Nucleus accumbens (tissue), 56 donors: ENCODE data around the gene PMS1.
"Not testable (repeated sequence)": the region's sequence is repeated elsewhere in the genome, so short reads cannot be mapped to it uniquely, and the experiment has no call there.

Experiments used
- DNase-seq, 56 donors: peaks; one replicate each; lab custom pipeline; 2025; lab: John Stamatoyannopoulos, UW

Gene PMS1

DNA sequence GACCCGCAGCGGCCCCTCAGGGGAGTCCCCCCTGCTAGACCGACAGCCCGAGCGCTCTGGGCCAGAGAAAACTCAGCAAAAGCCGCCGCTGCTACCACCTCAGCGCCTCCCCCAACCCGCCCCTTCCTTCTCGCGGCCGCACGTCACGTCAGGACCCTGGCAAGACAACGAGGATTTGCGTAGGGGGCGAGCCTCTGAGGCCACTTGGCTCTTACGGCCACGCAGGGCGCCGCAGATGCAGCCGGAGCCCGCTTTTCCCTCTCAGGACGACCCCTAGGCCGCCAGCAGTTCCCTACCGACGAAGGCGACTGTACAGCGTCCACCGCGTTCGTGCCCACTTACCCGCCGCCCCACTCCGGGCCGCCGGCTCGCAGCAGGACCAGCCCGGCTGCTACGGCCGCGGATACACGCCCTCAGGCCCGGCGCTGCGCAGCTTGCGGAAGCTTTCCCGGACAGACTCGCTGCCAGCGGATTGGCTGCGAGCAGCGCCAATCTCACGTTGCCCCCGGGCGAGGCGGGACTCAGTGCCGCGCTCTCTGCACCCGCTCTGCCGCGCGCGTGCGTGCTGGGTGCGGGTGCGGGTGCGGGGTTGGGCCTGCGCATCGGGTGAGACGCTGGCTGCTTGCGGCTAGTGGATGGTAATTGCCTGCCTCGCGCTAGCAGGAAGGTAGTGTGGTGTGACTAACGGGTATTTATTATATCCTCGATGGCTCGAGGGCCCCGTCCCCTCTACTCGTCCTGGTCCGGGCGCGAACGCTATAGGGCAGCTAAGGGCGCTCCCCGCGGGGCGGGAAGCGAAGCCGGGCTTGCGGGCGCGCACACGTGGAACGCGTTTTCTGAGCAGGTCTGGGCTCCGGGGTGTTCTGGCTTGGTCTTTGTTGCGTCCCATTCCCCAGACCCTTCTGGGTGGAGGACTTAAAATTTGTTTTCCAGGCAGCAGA lies at the start of gene PMS1, which contains the start of gene ORMDL1:
Gene PMS1, plus strand, starts transcription at position 524 of the 941 bp plus-strand sequence. CDS start 7,360 bp downstream, outside the sequence.
Gene ORMDL1, minus strand, starts transcription at position 413 of the 941 bp plus-strand sequence. CDS start 1,744 bp downstream, outside the sequence.
- DNase-seq: peak; percentile 68 to 99 (median 94)

GRCh38 chr2:189751080-189751658 lies 33.1 kb upstream of the PMS1 start:
- DNase-seq: peak in 1 of 56 donors; percentile 1

GRCh38 chr2:189756311-189756952 lies 27.8 kb upstream of the PMS1 start:
- DNase-seq: no peak

- not testable (repeated sequence) for DNase-seq
These were observed 24.1 kb upstream of the PMS1 start for GRCh38 chr2:189760154-189760553.

DNA sequence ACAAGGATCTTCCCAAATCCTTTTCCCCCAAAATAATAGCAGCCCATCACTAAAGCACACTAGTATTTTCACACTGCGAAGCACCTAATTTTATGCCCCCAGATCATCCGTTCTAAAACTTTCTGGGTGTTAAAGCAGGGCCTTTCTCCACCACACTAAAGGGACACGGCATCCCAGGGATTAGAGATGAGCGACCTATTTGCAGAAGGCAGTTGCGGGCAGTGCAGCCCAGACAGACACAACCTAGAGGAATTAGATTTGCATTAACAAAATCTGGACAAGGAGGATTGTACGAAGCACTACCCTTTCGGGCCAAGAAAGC lies 22.1 kb upstream of the PMS1 start:
- DNase-seq: peak in 1 of 56 donors; percentile 52

DNA sequence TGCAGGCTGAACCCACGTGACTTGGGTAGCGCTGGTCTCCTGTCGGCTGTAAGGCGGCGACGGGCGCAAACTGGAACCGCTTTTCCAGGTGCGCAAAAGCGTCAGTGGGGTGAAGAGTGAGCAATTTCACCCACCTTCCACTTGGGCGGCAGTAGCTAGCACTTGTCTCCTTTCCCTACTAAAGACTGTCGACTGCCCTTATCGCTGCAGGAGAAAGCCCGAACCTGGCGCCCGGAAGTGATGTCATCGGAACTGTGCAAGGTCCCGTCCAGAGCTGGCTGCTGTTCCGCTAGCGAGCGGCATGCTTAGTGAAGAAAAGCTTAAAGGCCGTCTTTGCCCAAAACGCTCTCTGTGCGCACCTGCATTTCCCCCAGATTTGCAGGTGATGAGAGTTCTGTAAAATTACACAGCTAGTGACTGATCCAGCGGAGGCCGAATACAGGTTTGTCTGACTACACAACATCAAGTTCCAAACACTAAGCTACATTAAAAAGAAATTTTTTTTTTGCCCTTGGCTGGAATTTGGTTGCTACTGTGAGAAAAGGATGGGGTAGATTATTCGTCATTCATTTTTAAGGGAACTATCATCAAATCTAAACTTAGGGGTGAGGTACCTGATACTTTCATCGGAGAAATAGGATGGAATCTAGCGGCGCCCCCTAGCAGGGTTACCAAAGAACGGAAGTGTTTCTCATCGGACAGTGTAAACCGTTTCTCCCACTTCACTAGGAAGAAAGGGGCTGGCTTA lies 21.5 kb upstream of the PMS1 start, which contains the start of gene OSGEPL1:
Gene OSGEPL1, minus strand, starts transcription at position 242 of the 748 bp plus-strand sequence. CDS start 1,152 bp downstream, outside the sequence.
- DNase-seq: peak; percentile 65 to 97 (median 88)

DNA sequence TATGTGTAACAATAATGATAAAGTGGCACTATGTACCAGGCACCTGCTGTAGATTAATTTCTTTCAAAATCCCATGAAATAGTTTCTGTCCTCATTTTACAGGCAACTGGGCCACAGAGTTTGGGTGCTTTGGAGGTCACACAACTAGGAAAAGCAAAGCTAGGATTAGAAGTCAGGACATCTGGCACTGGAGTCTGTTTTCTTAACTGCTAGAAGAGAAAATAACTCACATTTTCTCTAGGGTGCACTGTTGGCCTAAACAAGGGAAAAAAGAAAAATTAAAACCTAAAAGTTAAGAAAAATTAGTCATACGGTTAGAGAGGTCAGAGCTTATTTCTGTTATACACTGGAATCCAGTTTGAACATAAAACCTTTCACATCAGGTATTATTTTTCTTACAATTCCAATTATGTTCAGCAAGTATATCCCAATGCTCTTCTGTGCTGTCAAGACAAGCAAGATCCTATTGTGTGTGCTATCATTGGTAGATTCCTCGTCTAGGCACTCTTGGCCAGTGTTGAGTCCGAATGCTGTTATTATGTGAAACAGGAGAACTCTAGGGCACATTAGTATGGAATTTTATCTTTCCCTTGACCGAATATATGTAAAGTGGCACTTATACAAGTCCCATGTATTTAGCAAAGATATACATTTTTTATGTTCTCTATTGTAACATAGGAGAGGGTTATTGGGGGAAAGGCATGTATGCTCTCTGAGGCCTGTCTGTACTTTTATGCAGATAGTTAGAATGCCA lies 20.2 kb upstream of the PMS1 start:
- no peak for DNase-seq

DNA sequence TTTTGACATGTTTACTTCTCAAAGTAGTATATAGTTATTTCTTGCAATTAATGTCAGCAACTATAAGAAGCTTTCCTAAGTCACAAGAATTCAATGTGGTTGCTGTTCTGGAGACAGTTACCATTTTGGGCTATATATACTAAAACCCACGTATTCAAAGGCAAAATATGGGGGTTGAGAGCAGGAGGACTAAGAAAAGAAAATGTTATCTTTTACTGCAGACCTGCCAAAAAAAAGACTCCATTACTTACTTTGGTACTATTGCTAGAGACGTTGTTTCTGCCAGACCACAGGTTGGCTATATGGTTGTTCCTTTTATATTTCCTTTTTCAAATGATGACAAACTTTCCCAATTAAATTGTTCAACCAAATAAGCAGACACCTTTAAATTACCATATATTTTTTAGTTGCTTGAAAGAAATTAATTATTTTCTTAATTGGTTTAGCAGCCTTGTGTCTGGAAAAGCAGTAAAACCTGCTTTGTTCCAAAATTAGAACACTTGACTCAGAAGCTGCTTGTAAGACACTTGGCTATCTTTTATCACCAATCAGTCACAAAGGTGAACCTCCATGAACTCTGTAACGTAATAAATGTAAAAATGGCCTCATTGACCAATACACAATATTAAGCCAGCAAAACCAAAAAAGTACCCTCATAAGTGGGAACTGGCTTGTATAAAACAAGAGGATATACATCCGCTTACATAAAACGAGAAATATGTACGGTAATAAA lies 13.5 kb upstream of the PMS1 start:
- no peak for DNase-seq

- no peak for DNase-seq
These were observed 12.0 kb upstream of the PMS1 start for GRCh38 chr2:189772212-189772611.

DNA sequence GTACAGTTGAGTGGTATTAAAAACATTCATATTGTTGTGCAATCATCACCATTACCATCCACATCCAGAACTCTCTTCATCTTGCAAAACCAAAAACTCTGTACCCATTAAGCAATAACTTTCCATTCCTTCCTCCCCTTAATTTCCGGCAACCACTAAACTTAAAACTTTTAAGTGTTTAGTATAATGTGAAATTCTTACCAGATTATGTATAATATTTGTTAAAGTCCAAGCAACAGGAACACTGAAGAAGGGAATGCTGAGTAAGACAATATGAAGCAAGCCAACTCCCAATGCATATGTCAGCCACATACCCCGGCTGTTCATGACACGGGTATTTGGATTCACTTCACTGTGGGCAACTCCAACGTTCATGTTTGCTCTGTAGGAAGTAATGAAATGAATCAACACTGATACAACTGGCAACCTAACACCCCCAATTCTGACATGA lies 2.0 kb upstream of the PMS1 start:
- DNase-seq: no peak

DNA sequence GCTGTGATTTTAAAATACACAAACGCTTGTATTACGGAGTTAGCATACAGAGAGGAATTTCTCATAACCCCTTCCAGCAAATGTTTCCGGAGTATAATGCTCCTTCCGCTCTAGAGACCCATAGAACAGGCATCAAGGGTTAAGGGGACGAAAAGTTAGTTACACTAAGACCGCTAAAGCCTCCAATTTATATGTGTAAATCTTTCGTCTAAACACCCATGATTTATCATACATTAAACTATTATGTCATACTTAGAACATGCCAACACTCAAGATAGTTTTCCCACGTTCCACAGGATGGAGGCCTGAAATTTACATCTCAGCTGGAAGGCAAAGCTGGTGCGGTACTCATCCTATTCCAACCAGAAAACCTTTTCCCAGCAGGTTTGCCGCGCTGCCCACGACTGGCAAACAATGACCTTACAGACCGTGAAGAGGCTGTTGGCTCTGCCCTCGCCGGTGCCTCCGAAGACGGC lies 761 bp upstream of the PMS1 start:
- no peak for DNase-seq

GRCh38 chr2:189791338-189792042 lies 7.2 kb downstream of the PMS1 start:
- DNase-seq: no peak

- DNase-seq: no peak
These were observed 10.1 kb downstream of the PMS1 start for GRCh38 chr2:189794310-189794709.

DNA sequence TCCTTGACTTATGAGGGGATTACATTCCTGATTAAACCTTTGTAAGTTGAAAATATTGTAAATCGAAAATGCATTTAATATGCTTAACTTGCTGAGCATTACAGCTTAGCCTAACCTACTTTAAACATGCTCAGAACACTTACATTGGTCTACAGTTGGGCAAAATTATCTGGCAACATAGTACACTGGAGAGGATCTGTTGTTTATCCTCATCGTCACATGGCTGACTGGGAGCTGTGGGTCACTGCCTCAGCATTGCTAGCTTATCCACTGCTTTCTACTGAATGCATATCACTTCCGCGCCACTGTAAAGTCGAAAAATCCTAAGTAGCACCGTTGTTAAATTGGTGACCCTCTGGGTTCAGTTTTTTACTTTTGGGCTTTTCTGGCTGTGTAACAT lies 13.7 kb downstream of the PMS1 start:
- peak in 2 of 56 donors; percentile 2 to 8 for DNase-seq

GRCh38 chr2:189798312-189799029 lies 14.2 kb downstream of the PMS1 start:
- DNase-seq: no peak

GRCh38 chr2:189799030-189799331 lies 14.7 kb downstream of the PMS1 start:
- DNase-seq: no peak

DNA sequence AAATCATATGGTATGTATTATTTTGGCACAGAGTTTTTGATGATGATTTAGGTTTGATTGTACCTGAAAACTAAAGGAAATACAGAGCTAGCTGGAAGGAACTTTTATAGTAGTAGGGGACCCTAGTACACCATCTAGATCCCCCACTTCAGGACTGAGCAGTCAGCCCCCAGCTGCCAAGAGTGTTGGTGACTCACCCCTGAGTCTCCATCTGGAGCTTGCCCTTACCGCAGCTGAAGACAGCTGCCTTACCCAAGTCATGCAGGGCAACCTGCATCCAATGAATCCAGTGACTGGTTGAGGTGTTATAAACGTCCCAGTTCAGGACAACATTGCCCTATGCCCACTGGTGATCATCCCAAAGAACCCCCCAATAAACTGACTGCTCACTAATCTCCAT lies 15.3 kb downstream of the PMS1 start:
- no peak for DNase-seq
